Activated CD4-positive, alpha-beta T cell treated with anti-CD3 and anti-CD28 coated beads, Interleukin-2, amount 50 U/mL, for 1 hour (primary cell): Measurements from ENCODE around the gene SSX1.
"Not testable (repeated sequence)": the region's sequence is repeated elsewhere in the genome, so short reads cannot be mapped to it uniquely, and the experiment has no call there.

Experiments
- DNase-seq: peaks from one replicate; pipeline ENCODE4 v3.0.0-alpha.2; 2020

Gene SSX1

GRCh38 chrX:48255062-48255796 is at the start of gene SSX1:
TSS of gene SSX1 (plus strand) at chrX:48255392. CDS start at chrX:48257242, 1,850 bp downstream.
- DNase-seq, result not testable (repeated sequence)

- not testable (repeated sequence) for DNase-seq
These were observed 40.9 kb upstream of the SSX1 start for GRCh38 chrX:48214341-48214740.

GRCh38 chrX:48224196-48224595 is 31.0 kb upstream of the SSX1 start:
- DNase-seq, result not testable (repeated sequence)

- DNase-seq, result not testable (repeated sequence)
These were observed 2.2 kb upstream of the SSX1 start for GRCh38 chrX:48252945-48253344.

- DNase-seq, result not testable (repeated sequence)
These were observed 19.2 kb downstream of the SSX1 start for GRCh38 chrX:48274365-48274764.

- no peak for DNase-seq
These were observed 23.8 kb downstream of the SSX1 start for GRCh38 chrX:48278958-48279357.

GRCh38 chrX:48280729-48281128 is 25.5 kb downstream of the SSX1 start:
- not testable (repeated sequence) for DNase-seq

GRCh38 chrX:48306175-48306574 is 51.0 kb downstream of the SSX1 start:
- DNase-seq, result no peak

GRCh38 chrX:48313996-48314395 is 58.8 kb downstream of the SSX1 start:
- not testable (repeated sequence) for DNase-seq
